HEK293 (cell line): ENCODE measurements around the gene HERC4.

Experiments
- ZNF670 ChIP-seq: fragments of 450-650 bp; formaldehyde crosslinking; IDR thresholded peaks from 2 replicates; pipeline ENCODE4 v1.5.1; 2016; ENCODE audit warnings: missing biosample characterization, missing genetic modification characterization, low read depth
- TF ChIP-seq, protein P1 (sequence below): fragments of 450-650 bp; formaldehyde crosslinking; IDR thresholded peaks from 2 replicates; pipeline ENCODE4 v1.5.1; 2016; ENCODE audit warnings: missing biosample characterization, missing genetic modification characterization

DNA sequence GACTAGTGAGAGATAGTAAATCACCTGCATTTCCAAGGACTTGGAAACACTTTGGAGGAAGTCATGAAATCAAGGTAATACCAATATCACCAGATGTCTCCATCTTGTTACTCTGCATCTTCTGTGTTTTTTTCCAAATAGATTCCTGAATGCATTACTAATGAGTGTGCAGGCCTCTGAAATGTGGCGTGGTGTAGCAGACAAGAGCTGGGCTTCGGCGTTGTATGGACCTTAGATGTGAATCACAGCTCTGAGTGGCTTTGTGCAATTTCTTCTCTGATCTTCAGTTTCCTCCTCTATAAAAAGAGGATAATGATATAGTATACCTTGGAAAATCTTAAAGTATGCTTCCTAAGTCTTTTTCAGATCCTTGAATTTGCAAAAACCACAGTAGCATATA, 24.7 kb upstream of the HERC4 start:
- TF ChIP-seq, protein P1, sequence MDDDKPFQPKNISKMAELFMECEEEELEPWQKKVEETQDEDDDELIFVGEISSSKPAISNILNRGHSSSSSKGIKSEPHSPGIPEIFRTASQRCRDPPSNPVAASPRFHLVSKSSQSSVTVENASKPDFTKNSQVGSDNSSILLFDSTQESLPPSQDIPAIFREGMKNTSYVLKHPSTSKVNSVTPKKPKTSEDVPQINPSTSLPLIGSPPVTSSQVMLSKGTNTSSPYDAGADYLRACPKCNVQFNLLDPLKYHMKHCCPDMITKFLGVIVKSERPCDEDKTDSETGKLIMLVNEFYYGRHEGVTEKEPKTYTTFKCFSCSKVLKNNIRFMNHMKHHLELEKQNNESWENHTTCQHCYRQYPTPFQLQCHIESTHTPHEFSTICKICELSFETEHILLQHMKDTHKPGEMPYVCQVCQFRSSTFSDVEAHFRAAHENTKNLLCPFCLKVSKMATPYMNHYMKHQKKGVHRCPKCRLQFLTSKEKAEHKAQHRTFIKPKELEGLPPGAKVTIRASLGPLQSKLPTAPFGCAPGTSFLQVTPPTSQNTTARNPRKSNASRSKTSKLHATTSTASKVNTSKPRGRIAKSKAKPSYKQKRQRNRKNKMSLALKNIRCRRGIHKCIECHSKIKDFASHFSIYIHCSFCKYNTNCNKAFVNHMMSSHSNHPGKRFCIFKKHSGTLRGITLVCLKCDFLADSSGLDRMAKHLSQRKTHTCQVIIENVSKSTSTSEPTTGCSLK (tag by site-specific recombination) = no peak
- TF ChIP-seq ZNF670 (tag by site-specific recombination) = no peak
